ENCODE measurements around the gene SRRM4. TPM values are rescaled to one million over a fixed set of nuclear protein-coding genes. Genes with fewer than 3 reads are reported as not detected.

Gene SRRM4
- total and polyA plus RNA-seq, 10 of the 15 experiments (the other 5 are each of a cell fraction or from before 2014, with no cell fraction given) = under 0.01 to 0.01 TPM; not detected in 8

DNA sequence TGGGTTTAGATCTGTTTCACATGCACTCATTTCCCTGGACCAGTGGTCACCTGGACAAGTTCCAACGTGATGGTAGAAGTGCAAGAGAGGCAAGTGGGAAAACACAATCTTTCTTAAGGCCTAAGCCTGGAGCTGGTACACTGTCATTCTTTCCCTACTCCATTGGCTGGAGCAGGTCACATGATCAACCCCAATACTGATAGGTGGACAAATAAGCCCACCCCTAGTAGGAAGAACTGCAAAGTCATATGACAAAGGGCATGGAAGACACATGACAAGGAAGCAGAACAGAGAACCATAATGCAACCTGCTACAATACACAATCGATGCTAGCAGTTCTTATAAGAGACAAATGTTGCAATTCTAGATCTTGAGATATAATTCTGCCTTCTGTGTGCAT is 66.3 kb downstream of the SRRM4 start:
- Histone ChIP-seq H3K27me3 (replicated peaks in 1 of 2; ENCODE audit: control insufficient read depth in 2 of 2, insufficient read depth in 2 of 2, low read length in 1 of 2) (no peaks in the 10 kb centered on the region), H2AFZ (ENCODE audit: control insufficient read depth, low read depth, low read length) (no peak overlapping the region), H3K4me2 (ENCODE audit: control insufficient read depth, insufficient read depth) (no peak overlapping the region), H3K4me1 (ENCODE audit: control insufficient read depth, insufficient read depth, low read length) (no peaks in the 10 kb centered on the region), H3K27ac (ENCODE audit: control insufficient read depth, insufficient read depth) (no peak overlapping the region), H3K9ac (ENCODE audit: control insufficient read depth, insufficient read depth, low read length) (no peak overlapping the region), H4K20me1 (ENCODE audit: control insufficient read depth, insufficient read depth) (no peaks in the 10 kb centered on the region), H3K79me2 (ENCODE audit: control insufficient read depth, insufficient read depth, low read length) (no peaks in the 10 kb centered on the region), H3K9me3 (replicated peaks; ENCODE audit: control insufficient read depth, insufficient read depth, low read length) (no peaks in the 10 kb centered on the region), H3K4me3 (no peak overlapping the region), H3K36me3 (ENCODE audit: control insufficient read depth in 2 of 2, insufficient read depth in 2 of 2, low read length in 1 of 2) (no peaks in the 10 kb centered on the region)
- ChIA-PET POLR2A (no interaction called here), CTCF (no interaction called here), RAD21 (ENCODE audit: unreplicated experiment) (no interaction called here), SMC1A (ENCODE audit: uncharacterized antibody, unreplicated experiment) (no interaction called here)
- intact Hi-C loops (cut with micrococcal nuclease; ENCODE audit: unreplicated experiment) (no loop called here), in situ Hi-C loops (cut with MboI) (loop anchor here (25.0 kb wide), 1 partner anchor 935 kb away; the partner anchor contains the start of gene VSIG10)
- FAIRE-seq (no peak), DNase-seq (ENCODE audit: low read depth, low spot score) (no peak), ATAC-seq (no peak)
- no TSS peak for BruUV-seq (replicated peaks)
- TF ChIP-seq SMAD1 (IDR thresholded peaks at IDR 0.05; ENCODE audit: low read depth, partially characterized antibody) (no peak), MYC (IDR thresholded peaks at IDR 0.05; ENCODE audit: insufficient read depth, insufficient read length, insufficient replicate concordance, low read length, severe bottlenecking) (no peak), TARDBP (IDR thresholded peaks at IDR 0.05; ENCODE audit: borderline replicate concordance) (no peak), PML (IDR thresholded peaks at IDR 0.05; ENCODE audit: low read length) (no peak), TBL1XR1 (IDR thresholded peaks at IDR 0.05; ENCODE audit: low read depth, low read length) (no peak), PRDM15 (CRISPR knock-in tag; IDR thresholded peaks at IDR 0.05) (no peak), EGR1 (IDR thresholded peaks at IDR 0.05; ENCODE audit: borderline replicate concordance in 1 of 2, low read depth in 2 of 2, low read length in 2 of 2) (no peak), ZNF217 (IDR thresholded peaks at IDR 0.05) (no peak), SREBF1 (IDR thresholded peaks at IDR 0.05; ENCODE audit: low read length) (no peak), BCLAF1 (IDR thresholded peaks at IDR 0.05) (no peak), BACH1 (IDR thresholded peaks at IDR 0.05; ENCODE audit: borderline replicate concordance) (no peak), RUNX3 (IDR thresholded peaks at IDR 0.05; ENCODE audit: low read length) (no peak), NR2F1 (conservative IDR thresholded peaks at IDR 0.05) (no peak), NR2C2 (IDR thresholded peaks at IDR 0.05; ENCODE audit: borderline replicate concordance, control insufficient read depth, insufficient read length, low read depth) (no peak), ASH2L (IDR thresholded peaks at IDR 0.05; ENCODE audit: borderline replicate concordance, low read depth) (no peak), PAX5 (IDR thresholded peaks at IDR 0.05; ENCODE audit: borderline replicate concordance, low read depth, low read length) (no peak), JUND (IDR thresholded peaks at IDR 0.05; ENCODE audit: low read depth, low read length) (no peak)
- TF ChIP-seq, protein P1, sequence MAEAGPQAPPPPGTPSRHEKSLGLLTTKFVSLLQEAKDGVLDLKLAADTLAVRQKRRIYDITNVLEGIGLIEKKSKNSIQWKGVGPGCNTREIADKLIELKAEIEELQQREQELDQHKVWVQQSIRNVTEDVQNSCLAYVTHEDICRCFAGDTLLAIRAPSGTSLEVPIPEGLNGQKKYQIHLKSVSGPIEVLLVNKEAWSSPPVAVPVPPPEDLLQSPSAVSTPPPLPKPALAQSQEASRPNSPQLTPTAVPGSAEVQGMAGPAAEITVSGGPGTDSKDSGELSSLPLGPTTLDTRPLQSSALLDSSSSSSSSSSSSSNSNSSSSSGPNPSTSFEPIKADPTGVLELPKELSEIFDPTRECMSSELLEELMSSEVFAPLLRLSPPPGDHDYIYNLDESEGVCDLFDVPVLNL (IDR thresholded peaks at IDR 0.05; ENCODE audit: low read depth, low read length) = no peak
- 22% methylated on average over 2 of the region's 2 CpGs for WGBS (ENCODE audit: insufficient coverage, insufficient replicate concordance, low lambda C conversion rate, missing lambda C conversion rate)
